Measurements from ENCODE around the gene OR1D5.

DNA sequence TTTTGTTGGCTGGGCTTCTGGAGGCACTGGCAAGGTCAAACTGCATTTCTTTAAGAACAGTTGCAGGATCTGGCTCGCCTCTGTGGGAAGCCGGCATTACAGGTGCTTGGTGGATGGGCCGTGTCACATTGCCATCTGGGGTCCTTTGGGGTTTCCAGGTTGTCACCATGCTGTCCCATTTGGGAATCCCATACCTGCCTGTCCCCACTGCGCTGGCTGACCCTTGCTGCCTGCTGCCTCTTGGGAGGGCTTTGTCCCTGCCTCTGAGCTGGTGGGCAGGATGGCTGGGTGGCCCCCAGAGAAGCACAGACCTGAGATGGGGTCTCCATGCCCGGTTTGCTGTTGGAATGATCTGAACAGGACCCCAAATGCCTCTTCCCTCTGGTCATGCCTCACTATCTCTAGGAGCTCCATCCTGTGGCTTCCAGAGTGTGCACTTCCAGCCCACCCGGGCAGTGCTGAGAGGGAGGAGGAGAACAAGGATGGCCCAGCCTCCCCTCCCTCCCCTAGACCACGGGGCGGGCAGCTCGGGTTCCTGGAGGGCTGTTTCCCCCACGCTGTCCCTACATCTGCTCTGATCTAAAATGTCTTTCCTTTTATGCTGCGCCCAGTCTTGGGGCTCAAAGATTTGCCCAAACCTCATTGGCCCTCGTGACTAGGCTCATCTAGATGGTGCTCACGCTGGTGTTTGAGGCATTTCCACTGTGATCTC is 28.0 kb downstream of the OR1D5 start:
- TF ChIP-seq YY1 (IDR thresholded peaks at IDR 0.05; ENCODE audit: extremely low read depth, insufficient replicate concordance, low read depth, low read length) (no peak), CTCF (IDR thresholded peaks at IDR 0.05 in 2 of 3, conservative IDR thresholded peaks at IDR 0.05 in 1 of 3; ENCODE audit: borderline replicate concordance in 1 of 3, insufficient read depth in 1 of 3, low read depth in 2 of 3, low read length in 2 of 3) (no peak)
